GM12891 (cell line): ENCODE measurements around the gene ATP6V1C2.
"Not testable (repeated sequence)": the region's sequence is repeated elsewhere in the genome, so short reads cannot be mapped to it uniquely, and the experiment has no call there.

Experiments used
- DNase-seq: peaks from one replicate; pipeline ENCODE4 v3.0.0; 2011; ENCODE audit warnings: low spot score; ENCODE audit not compliant: insufficient read length
- FAIRE-seq: peaks from 2 replicates; lab custom pipeline; 2011; peaks lifted over from hg19 to GRCh38; lab: Jason Lieb, UNC
- PAX5 ChIP-seq: IDR thresholded peaks from 2 replicates; pipeline ENCODE4 v1.6.1; 2011; ENCODE audit warnings: low read length, moderate library complexity, mild to moderate bottlenecking; ENCODE audit not compliant: insufficient read depth, severe bottlenecking
- POLR2A ChIP-seq: IDR thresholded peaks from 2 replicates; pipeline ENCODE4 v1.6.1; 2011; ENCODE audit warnings: low read depth, low read length, control low read depth
- POLR2AphosphoS5 ChIP-seq: IDR thresholded peaks from 2 replicates; pipeline ENCODE4 v1.6.1; 2011; ENCODE audit warnings: low read depth, low read length, control low read depth
- POU2F2 ChIP-seq: IDR thresholded peaks from 2 replicates; pipeline ENCODE4 v1.6.1; 2011; ENCODE audit warnings: low read depth, mild to moderate bottlenecking, control low read depth, low read length, moderate library complexity
- SPI1 ChIP-seq: IDR thresholded peaks from 2 replicates; pipeline ENCODE4 v1.6.1; 2011; ENCODE audit warnings: low read depth, low read length, control low read depth
- TAF1 ChIP-seq: IDR thresholded peaks from 2 replicates; pipeline ENCODE4 v1.6.1; 2011; ENCODE audit warnings: low read depth, low read length, control low read depth

Gene ATP6V1C2

DNA sequence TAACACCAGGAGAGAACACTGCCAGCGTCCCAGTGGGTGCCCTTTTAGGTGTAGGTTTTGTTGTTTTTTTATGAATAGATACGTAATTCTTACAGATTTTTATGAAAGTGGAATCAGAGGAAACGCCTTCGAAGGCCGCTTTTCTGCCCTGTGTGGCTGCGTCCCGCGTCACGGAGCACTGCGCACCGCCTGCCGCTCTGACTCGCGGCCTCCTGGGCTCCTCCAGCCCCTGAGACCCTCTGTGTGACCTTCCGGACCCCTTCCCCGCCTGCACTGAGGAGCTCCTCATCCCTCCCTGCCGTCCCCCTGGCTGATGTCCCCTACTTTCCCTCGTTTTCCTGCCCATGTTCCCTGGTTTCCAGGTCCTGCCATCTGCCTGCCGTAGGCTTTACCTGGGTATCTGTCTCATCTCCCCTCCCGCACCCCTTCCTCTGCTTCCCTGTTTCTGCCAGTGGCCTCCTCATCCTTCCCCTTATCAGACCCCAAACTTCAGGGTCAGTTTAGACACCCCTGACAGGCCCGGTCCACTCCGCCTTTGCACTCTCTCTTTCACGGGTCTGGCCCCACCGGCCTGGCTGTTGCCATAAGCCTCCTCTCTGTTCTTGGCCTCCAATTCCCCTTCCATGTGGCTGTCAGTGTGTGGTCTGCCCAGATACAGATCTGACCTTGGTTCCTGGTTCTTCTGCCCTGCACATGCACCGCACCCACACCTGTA is 58.5 kb downstream of the ATP6V1C2 start:
- DNase-seq, result no peak
- TF ChIP-seq TAF1 (no peak), PAX5 (no peak), POU2F2 (no peak), POLR2A (no peak), SPI1 (no peak), POLR2AphosphoS5 (no peak)
- FAIRE-seq, result no peak

DNA sequence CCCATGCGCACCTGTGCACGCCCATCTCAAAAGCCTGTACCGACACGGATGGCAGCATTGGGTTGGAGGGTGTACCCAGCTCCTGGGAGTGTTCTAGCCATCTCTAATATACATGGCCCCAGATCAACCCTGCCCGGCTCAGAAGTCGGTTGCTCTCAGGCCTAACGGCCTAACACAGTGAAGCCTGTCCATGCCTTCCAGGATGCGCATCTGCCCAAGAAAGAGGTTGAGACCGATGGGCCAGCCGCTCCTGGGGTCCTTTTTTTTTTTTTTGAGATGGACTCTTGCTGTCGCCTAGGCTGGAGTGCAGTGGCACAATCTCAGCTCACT is 59.0 kb downstream of the ATP6V1C2 start:
- TF ChIP-seq TAF1 (no peak), POLR2A (no peak), POLR2AphosphoS5 (no peak), PAX5 (no peak), SPI1 (no peak), POU2F2 (no peak)
- FAIRE-seq (no peak), DNase-seq (no peak)

DNA sequence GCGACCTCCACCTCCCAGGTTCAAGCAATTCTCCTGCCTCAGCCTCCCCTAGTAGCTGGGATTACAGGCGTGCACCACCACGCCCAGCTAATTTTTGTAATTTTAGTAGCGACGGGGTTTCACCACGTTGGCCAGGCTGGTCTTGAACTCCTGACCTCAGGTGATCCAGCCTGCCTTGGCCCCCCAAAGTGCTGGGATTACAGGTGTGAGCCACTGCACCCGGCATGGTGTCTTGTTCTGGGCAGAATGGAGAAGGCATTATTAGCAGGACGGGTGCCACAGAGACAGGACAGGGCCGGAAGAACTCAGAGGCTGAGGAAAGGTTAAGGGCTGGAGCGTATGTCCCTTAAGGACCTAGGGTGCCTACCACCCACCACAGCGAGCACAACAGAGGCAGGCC is 59.4 kb downstream of the ATP6V1C2 start:
- FAIRE-seq, DNase-seq: not testable (repeated sequence)

DNA sequence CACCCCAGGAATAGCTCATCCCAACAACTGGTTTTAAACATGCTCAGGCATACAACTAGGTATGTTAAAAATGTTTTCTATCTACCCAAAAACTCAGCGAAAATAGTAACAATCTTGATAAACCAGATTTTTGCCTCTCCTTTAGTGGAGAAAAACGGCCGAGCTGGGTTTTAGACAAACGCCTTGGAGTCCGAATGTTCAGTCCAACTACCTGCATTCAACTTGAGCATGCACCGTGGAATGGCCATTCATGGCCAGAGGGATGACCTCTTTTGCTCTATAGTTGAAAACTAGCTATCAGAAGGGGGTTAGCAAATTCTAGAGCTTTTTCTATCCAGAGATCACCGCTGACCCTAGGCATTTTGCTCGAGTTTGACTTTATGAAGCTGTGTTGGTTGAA is 60.3 kb downstream of the ATP6V1C2 start:
- FAIRE-seq (no peak), DNase-seq (no peak)
- TF ChIP-seq POU2F2 (no peak), PAX5 (no peak), POLR2AphosphoS5 (no peak), SPI1 (no peak), POLR2A (no peak), TAF1 (no peak)

DNA sequence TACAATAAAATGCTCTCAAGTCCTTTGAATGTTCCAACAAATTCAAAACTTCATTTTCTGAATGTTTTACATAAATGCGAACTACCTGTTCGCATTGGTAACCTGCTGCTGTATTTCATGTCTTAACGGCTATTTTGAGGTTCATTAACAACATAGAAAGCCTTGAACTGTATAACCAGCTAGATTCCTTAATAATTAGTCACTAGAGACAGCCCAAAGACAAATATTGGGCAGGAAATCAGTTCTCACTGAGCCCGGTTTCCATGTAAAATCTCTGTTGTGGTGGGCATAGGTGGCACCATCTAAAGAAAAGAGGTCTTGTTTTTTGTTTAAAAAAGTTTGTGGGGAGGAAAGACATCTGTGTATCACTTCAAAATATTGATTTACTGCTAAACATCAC is 62.0 kb downstream of the ATP6V1C2 start:
- no peak for FAIRE-seq
- DNase-seq, result no peak
- TF ChIP-seq PAX5, result no peak
- no peak for TF ChIP-seq POLR2AphosphoS5
- TF ChIP-seq POLR2A, result no peak

DNA sequence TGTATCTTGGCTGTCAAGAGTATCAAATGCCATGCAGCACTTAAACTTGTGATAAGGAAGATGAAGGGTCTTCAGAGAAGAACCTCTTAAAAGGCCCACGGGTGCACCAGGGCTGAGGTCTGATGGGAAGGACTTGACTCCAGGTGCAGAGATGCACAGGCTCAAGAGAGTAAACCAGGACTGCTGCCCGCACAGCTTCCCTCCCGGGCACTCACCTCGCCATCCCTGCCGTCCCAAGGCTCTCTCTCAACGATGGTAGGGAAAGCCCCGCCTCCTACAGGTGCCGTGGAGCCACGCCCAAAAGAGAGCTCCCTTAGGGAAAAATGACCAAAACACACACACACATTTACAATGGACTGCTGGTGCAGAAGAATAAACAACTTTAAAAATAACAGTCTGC is 63.3 kb downstream of the ATP6V1C2 start:
- DNase-seq, result no peak
- FAIRE-seq, result no peak
- TF ChIP-seq POLR2A, result no peak
- TF ChIP-seq SPI1, result no peak
- TF ChIP-seq TAF1, result no peak
- TF ChIP-seq POLR2AphosphoS5, result no peak
- no peak for TF ChIP-seq PAX5
- TF ChIP-seq POU2F2, result no peak

DNA sequence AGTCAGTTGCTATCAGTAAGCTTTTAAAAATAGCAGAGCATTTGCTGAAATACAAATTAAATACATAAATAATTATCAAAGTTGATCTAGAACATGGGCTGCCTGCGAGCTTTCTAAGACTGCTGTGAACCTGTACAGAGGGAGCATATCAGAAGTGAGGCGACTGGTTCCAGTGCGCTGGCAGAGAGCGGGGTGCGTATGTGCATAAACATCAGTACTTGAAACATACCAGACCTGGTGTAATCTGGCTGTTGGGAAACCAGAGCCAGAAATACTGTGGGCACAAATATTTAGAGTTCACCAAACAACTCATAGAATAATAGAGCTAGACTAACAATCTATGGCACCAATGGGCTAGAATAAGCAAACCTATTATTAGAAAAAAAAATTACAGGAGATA is 63.8 kb downstream of the ATP6V1C2 start:
- DNase-seq (no peak), FAIRE-seq (no peak)
- no peak for TF ChIP-seq POLR2AphosphoS5
- TF ChIP-seq TAF1, result no peak
- TF ChIP-seq POU2F2, result no peak
- TF ChIP-seq POLR2A, result no peak
- no peak for TF ChIP-seq PAX5
- TF ChIP-seq SPI1, result no peak

DNA sequence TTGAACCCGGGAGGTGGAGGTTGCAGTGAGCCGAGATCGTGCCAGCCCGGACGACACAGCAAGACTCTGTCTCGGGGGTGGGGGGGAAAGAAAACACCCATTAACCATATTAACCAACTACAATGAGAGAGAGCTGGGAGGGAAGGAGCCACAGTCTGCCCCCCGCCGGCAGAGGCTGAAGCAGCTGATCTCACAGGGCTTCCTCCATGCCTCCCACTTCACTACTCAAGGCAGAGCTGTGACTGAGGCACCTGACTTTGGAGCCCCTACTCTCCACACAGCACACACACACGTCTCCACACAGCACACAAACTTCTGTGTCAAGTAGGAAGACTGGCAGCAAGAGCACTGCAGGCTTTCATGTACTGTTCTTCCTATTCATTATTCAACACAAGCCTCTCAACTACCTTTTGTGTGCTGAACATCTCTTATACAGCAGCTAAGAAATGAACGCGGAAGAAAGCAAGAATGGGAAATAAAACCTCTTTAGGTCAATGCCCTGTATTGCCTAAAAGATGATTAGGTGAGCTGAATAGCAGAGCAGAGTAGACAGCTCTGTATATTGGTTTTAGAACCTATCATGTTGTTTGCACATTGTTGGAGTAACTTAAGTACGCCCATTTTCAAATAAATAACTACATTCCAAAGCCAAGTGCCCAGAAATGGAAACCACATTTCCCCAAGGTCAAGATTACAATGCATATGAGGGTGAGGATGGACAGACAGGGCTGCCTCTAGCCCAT is 65.0 kb downstream of the ATP6V1C2 start:
- no peak for TF ChIP-seq POU2F2
- no peak for TF ChIP-seq POLR2A
- no peak for TF ChIP-seq SPI1
- TF ChIP-seq TAF1, result no peak
- no peak for TF ChIP-seq POLR2AphosphoS5
- no peak for TF ChIP-seq PAX5
- no peak for DNase-seq
- no peak for FAIRE-seq

DNA sequence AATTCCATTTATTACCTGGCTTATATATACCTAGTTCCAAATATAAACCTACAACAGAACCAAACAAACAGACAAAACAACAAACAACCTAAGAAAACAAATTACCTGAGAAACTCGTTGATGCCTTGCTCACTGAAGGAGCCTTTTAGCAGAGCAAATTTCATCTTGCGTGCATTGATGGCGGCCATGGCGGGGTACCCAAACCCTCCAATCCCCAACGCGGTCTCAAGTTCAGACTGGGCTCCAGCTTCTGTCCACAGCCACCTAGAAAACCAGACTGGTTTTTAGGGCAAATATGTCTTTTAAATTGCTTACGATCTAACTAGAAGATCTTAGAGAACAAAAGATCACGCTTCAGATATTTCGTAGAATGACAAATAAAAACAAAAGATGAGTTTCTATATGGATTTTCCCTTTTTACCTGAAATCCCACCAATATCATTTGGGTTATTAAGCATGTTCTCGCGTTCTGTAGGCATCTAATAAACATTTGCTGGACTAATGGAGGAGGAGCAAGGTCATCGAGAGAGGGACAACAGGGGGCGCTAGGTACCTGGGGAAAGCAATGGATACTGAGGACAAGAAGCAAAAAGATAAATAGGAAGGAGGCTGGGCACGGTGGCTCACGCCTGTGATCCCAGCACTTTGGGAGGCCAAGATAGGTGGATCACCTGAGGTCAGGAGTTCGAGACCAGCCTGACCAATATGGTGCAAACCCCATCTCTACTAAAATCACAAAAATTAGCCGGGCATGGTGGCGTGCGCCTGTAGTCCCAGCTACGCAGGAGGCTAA is 65.9 kb downstream of the ATP6V1C2 start:
- DNase-seq (no peak), FAIRE-seq (no peak)
- TF ChIP-seq POLR2A (no peak), POU2F2 (no peak), SPI1 (no peak), POLR2AphosphoS5 (no peak), PAX5 (no peak), TAF1 (no peak)

DNA sequence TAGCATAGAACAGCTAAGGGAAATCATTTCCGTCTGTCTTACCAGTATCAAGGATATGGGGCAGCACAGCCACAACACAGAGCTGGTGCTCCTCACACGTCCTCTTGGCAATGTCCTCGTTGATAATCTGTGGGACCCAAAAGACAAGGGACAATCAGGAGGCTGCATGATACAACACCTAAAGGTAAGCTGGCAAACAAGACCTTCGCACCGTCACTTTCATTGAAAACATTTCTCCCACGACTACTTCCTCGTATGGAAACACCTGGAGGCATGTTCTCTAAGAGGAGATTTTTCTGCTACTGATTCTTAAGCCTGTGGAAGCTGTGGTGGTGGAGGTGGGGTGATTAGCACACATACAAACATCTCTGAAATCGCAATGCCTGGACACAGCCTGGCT is 67.4 kb downstream of the ATP6V1C2 start:
- FAIRE-seq (no peak), DNase-seq (no peak)
- TF ChIP-seq PAX5, result no peak
- no peak for TF ChIP-seq POLR2AphosphoS5
- no peak for TF ChIP-seq POLR2A
- TF ChIP-seq TAF1, result no peak
- TF ChIP-seq SPI1, result no peak
- TF ChIP-seq POU2F2, result no peak
